Measurements from ENCODE around the gene PACC1. TPM values are rescaled to one million over a fixed set of nuclear protein-coding genes. Genes with fewer than 3 reads are reported as not detected.

Gene PACC1
- total RNA-seq, 1 experiment from 2014 or later: 37.5 TPM

DNA sequence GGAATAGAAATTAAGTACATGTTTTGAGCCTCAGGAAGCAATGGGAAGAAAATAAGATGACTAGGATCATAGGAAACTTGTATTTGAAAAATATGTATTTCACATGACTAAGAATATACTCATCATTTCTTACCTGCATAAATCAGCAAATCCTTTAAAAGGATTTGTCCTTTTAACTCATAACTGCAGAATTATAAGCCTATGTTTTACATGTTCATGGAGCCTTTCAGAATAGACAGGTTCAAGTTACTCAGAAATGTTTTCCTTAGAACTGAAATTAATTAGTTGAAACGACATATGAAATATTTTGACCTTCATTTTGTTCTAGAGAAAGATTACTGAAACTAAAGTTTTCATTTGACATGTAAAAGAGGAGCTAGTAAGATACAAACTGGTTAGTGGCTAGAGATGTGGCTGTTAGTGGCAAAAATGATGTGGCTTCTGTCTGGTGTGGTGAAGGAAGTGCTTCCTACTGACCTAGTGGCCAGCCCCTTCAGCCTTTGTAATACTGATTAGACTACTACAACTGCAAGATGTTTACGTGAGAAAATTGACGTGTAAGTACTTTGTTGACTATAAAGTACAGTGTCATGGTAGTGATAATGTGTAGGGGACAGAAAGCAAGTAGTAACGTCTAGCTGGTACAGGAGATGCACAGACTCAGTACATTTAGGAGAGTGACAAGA, 54.7 kb downstream of the PACC1 start:
- TF ChIP-seq EZH2phosphoT487 (IDR thresholded peaks at IDR 0.05; ENCODE audit: borderline replicate concordance, low read length) (no peak), EZH2 (IDR thresholded peaks at IDR 0.05; ENCODE audit: low read length, unreplicated experiment) (no peak)
- TF ChIP-seq, protein P1, sequence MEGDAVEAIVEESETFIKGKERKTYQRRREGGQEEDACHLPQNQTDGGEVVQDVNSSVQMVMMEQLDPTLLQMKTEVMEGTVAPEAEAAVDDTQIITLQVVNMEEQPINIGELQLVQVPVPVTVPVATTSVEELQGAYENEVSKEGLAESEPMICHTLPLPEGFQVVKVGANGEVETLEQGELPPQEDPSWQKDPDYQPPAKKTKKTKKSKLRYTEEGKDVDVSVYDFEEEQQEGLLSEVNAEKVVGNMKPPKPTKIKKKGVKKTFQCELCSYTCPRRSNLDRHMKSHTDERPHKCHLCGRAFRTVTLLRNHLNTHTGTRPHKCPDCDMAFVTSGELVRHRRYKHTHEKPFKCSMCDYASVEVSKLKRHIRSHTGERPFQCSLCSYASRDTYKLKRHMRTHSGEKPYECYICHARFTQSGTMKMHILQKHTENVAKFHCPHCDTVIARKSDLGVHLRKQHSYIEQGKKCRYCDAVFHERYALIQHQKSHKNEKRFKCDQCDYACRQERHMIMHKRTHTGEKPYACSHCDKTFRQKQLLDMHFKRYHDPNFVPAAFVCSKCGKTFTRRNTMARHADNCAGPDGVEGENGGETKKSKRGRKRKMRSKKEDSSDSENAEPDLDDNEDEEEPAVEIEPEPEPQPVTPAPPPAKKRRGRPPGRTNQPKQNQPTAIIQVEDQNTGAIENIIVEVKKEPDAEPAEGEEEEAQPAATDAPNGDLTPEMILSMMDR (conservative IDR thresholded peaks at IDR 0.05; ENCODE audit: low read depth, low read length): no peak
- no peaks in the 10 kb centered on the region for H4K20me1 ChIP-seq (ENCODE audit: low read length)
- no peak overlapping the region for H3K4me3 ChIP-seq (ENCODE audit: low read length)
- no peak overlapping the region for H3K27ac ChIP-seq (ENCODE audit: low read length)
- ATAC-seq (peak; percentile 59), DNase-seq (peak; percentile 23)
- ChIA-PET POLR2A (ENCODE audit: unreplicated experiment) (no interaction called here), CTCF (no interaction called here)
- BruUV-seq (replicated peaks): no TSS peak
- peaks cover 9% of the 10 kb centered on the region; the same call in 1 of the 2 replicates for H3K4me1 ChIP-seq (ENCODE audit: insufficient read depth, low read length)
- H3K4me2 ChIP-seq (ENCODE audit: low read length): no peak overlapping the region
- peaks cover 4% of the 10 kb centered on the region for H3F3A ChIP-seq (ENCODE audit: low read length, unreplicated experiment)
- H3K36me3 ChIP-seq (ENCODE audit: low read depth, low read length): peaks cover 52% of the 10 kb centered on the region; the same call in 1 of the 2 replicates
- H3K79me2 ChIP-seq (ENCODE audit: low read length): no peaks in the 10 kb centered on the region
- intact Hi-C loops (cut with micrococcal nuclease): loop anchor here (10.0 kb wide), 1 partner anchor 675 kb away; no protein-coding TSS in a partner anchor
- H3K9ac ChIP-seq (ENCODE audit: low read length): no peak overlapping the region
- no peaks in the 10 kb centered on the region for H3K9me3 ChIP-seq (ENCODE audit: low read length)
- no peaks in the 10 kb centered on the region for H3K9me2 ChIP-seq (replicated peaks; ENCODE audit: low read length)
- no peaks in the 10 kb centered on the region for H3K27me3 ChIP-seq (ENCODE audit: low read length)
- H2AFZ ChIP-seq (ENCODE audit: low read length): no peak overlapping the region

GRCh38 chr1:212355230-212355969, 59.3 kb downstream of the PACC1 start:
- no TSS peak for BruUV-seq (replicated peaks)
- no peaks in the 10 kb centered on the region for H4K20me1 ChIP-seq (ENCODE audit: low read length)
- H3K4me3 ChIP-seq (ENCODE audit: low read length): no peak overlapping the region
- H3K79me2 ChIP-seq (ENCODE audit: low read length): no peaks in the 10 kb centered on the region
- no peak overlapping the region for H3K4me2 ChIP-seq (ENCODE audit: low read length)
- H3K27ac ChIP-seq (ENCODE audit: low read length): no peak overlapping the region
- CTCF ChIA-PET: no interaction called here
- peaks cover 40% of the 10 kb centered on the region; the same call in 1 of the 2 replicates for H3K36me3 ChIP-seq (ENCODE audit: low read depth, low read length)
- no peak for TF ChIP-seq EZH2 (IDR thresholded peaks at IDR 0.05; ENCODE audit: low read length, unreplicated experiment)
- TF ChIP-seq, protein P1 (conservative IDR thresholded peaks at IDR 0.05; ENCODE audit: low read depth, low read length): no peak
- TF ChIP-seq EZH2phosphoT487 (IDR thresholded peaks at IDR 0.05; ENCODE audit: borderline replicate concordance, low read length): no peak
- peaks cover 9% of the 10 kb centered on the region; the same call in 1 of the 2 replicates for H3K4me1 ChIP-seq (ENCODE audit: insufficient read depth, low read length)
- no peaks in the 10 kb centered on the region for H3K27me3 ChIP-seq (ENCODE audit: low read length)
- H3K9ac ChIP-seq (ENCODE audit: low read length): no peak overlapping the region
- H3K9me3 ChIP-seq (ENCODE audit: low read length): no peaks in the 10 kb centered on the region
- H3K9me2 ChIP-seq (replicated peaks; ENCODE audit: low read length): no peaks in the 10 kb centered on the region
- intact Hi-C loops (cut with micrococcal nuclease): no loop called here
- no peak for DNase-seq
- H3F3A ChIP-seq (ENCODE audit: low read length, unreplicated experiment): peaks cover 4% of the 10 kb centered on the region
- POLR2A ChIA-PET (ENCODE audit: unreplicated experiment): no interaction called here
- peak; percentile 49 for ATAC-seq
- H2AFZ ChIP-seq (ENCODE audit: low read length): no peak overlapping the region

- intact Hi-C loops (cut with micrococcal nuclease): no loop called here
- Histone ChIP-seq H3K27ac (ENCODE audit: low read length) (no peak overlapping the region), H3K4me1 (ENCODE audit: insufficient read depth, low read length) (peaks cover 2% of the 10 kb centered on the region; the same call in 1 of the 2 replicates), H3K27me3 (ENCODE audit: low read length) (no peaks in the 10 kb centered on the region), H3K4me2 (ENCODE audit: low read length) (no peak overlapping the region), H3F3A (ENCODE audit: low read length, unreplicated experiment) (no peaks in the 10 kb centered on the region), H3K9me2 (replicated peaks; ENCODE audit: low read length) (no peaks in the 10 kb centered on the region), H3K9ac (ENCODE audit: low read length) (no peak overlapping the region), H3K36me3 (ENCODE audit: low read depth, low read length) (peaks cover 32% of the 10 kb centered on the region; the same call in 1 of the 2 replicates), H3K4me3 (ENCODE audit: low read length) (no peak overlapping the region), H2AFZ (ENCODE audit: low read length) (no peak overlapping the region), H4K20me1 (ENCODE audit: low read length) (no peaks in the 10 kb centered on the region), H3K9me3 (ENCODE audit: low read length) (no peaks in the 10 kb centered on the region), H3K79me2 (ENCODE audit: low read length) (no peaks in the 10 kb centered on the region)
- POLR2A ChIA-PET (ENCODE audit: unreplicated experiment): no interaction called here
- no peak for DNase-seq
- CTCF ChIA-PET: no interaction called here
- TF ChIP-seq, protein P1 (conservative IDR thresholded peaks at IDR 0.05; ENCODE audit: low read depth, low read length): no peak
- TF ChIP-seq EZH2phosphoT487 (IDR thresholded peaks at IDR 0.05; ENCODE audit: borderline replicate concordance, low read length): no peak
- no peak for TF ChIP-seq EZH2 (IDR thresholded peaks at IDR 0.05; ENCODE audit: low read length, unreplicated experiment)
- no TSS peak for BruUV-seq (replicated peaks)
- ATAC-seq: no peak
Observed at GRCh38 chr1:212354464-212354863, 60.2 kb downstream of the PACC1 start.
